Stimulated activated CD4-positive, alpha-beta T cell treated with anti-CD3 and anti-CD28 coated beads, Interleukin-12 subunit alpha, Interleukin-12 subunit beta, amount 100 ng/mL, for 4 hours (primary cell): Measurements from ENCODE around the gene TENM4.
"Not testable (repeated sequence)": the region's sequence is repeated elsewhere in the genome, so short reads cannot be mapped to it uniquely, and the experiment has no call there.

Experiments used
- DNase-seq: peaks from one replicate; pipeline ENCODE4 v3.0.0-alpha.2; 2020

The TENM4 gene

GRCh38 chr11:79241205-79241851 is 199.5 kb downstream of the TENM4 start:
- no peak for DNase-seq

DNA sequence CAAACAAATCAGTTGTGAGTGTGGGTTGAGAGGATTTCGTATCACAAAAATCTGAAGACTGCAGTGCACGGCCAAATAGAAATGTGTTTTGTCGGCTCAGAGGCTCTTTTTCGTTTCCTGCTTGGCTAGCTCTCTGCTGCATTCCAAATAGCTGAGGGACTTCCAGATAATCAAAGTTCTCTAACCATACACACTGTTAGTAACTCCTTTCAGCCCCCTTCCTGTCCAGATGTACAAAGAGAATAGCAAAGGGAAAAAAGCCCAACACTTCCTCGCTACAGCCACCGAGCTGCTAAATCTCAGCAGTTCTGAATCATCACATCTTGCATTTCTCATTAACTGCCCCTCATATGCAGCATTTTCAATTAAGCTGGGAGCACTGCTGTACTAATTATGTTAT is 203.1 kb downstream of the TENM4 start:
- no peak for DNase-seq

- no peak for DNase-seq
Measured at GRCh38 chr11:79237091-79237490, 203.7 kb downstream of the TENM4 start.

GRCh38 chr11:79236541-79236971 is 204.3 kb downstream of the TENM4 start:
- no peak for DNase-seq

DNA sequence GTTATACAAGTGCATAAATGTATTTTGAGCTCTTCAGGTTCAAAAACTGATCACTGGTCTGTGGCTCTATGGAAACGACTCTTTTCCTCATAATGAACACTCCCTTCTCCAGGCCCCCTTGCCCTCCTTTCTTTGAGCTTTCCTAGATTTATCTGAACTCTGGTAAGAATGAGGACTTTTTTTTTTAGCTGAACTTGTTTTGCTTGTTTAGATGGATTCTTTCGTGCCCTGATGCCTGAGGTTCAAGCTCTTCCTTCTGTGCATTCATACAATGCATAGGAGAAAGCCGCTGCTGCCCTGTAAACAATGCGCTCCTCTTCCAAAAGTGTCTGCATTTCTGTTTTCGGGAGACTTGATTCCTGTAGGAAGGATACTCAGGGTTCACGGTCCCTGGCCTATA is 205.1 kb downstream of the TENM4 start:
- no peak for DNase-seq

DNA sequence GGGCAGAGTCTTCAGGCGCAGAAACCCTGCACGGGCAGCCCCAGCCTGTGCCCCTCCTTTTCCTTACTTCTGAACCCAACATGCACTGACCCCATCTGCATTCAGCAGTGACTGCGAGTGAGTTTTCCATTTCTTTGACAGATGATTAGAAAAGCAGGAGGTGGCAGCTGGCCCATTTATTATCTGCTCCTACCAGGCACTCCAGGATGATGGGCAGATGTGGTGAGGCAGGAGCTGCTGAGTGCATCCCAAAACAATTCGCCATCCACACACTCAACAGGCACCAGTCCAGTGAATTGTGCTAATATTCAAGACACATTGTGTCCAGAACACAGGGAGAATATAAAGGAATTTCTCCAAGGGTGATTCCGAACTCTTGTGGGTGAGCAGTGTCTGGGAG is 208.5 kb downstream of the TENM4 start:
- DNase-seq = no peak

DNA sequence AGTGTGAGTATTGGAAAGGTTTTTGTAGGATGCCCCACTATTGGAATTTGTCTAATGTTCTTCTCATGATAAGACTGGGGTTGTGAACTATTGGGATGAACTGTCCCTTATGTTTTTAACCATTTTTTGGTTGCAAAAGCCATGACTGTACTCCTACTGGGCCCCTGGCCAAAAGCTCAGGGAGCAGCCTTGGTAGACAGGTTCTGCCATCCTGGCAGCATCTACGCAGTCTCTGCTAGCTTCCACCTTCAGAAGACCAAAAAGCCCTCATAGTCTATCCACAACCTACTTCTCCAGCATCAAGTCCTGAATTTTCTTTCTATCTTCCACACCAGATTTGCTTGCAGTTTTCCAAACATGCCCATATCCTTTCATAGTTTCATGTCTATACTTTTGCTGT is 211.8 kb downstream of the TENM4 start:
- DNase-seq = no peak

DNA sequence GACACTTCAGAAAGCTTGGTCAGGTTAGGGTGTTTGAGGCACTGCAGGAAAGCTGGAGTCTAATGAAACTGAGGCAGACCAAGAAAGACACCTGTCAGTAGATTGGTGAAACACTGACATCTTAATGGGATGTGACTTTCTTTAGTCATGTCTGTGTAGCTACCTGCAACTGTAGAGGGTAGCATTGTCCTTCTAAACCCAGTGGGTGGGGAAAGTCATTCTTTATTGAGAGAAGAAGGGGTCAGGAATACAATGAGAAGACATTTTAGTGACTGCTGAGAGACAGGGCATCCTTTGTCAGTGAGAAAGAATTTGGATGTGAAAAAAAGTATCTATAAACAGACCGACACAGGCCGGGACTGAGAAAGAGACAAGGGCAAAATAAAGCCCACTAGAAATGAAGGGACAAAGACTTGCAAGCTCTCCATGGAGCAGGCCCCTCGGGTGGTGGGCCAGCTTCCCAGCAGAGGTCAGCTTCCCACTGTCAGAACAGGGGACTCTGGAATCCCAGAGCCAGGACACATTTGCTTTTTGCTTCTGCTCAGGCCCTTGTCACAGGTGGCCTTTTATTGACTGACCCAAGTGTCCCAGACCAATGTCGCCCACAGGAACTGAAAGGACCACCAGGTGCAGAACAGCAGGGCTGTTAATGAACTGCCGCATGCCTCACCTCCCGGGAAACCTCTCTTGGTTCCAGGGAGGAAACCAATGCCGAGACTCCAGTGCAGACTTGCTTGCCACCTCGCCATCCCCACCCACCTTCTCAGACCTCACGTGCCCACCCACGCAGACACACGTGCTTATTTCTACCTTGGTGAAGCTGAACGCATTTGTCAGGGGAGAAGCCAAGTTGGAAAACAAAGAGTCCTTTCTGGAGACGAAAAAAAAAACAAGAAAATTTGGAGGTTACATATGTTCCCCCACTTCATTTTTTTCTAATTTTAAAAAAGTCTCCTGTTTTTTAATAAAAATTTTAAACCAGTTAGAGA is 212.8 kb downstream of the TENM4 start:
- DNase-seq = no peak

GRCh38 chr11:79227308-79227707 is 213.5 kb downstream of the TENM4 start:
- no peak for DNase-seq

DNA sequence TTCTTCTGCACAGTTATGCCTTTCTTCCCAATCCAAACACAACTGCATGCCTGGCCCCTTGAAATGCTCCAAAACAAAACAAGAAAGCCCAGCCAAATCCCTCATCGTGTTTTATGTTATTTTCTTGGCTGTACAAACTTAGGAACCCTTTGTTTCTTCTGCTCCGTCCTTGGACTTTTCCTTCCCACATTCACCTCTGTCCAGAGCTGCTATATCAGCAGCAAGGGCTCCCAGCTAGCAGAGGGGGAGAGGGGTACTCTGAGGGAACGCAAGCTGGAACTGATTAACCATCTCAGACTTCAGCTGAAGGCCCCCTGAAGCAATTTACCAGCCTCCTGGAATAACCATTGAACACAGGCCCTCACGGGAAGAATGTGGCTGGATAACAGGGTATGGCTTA is 214.7 kb downstream of the TENM4 start:
- no peak for DNase-seq

- DNase-seq = not testable (repeated sequence)
Measured at GRCh38 chr11:79222163-79222562, 218.7 kb downstream of the TENM4 start.

- no peak for DNase-seq
Measured at GRCh38 chr11:79221444-79222130, 219.2 kb downstream of the TENM4 start.

DNA sequence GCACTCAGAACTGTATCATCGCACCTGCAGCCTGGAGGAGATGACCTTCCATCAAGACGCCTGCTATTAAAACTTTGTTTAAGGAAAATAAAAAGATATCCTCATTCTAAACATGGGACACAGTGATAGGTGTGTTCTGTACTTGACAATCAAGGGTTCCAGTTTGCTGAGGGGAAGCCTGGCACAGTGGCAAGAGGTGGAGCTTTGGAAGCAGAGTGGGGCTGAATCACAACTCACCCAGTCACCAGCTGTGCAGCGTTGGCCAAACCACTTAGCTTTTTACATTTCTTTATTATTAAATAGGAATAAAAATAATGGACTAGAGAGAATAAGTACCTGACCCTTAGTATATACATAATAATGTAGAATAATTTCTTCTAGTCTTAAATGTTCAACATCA is 220.7 kb downstream of the TENM4 start:
- no peak for DNase-seq

- no peak for DNase-seq
Measured at GRCh38 chr11:79219186-79220045, 221.4 kb downstream of the TENM4 start.

GRCh38 chr11:79212741-79213190 is 228.1 kb downstream of the TENM4 start:
- DNase-seq = no peak

DNA sequence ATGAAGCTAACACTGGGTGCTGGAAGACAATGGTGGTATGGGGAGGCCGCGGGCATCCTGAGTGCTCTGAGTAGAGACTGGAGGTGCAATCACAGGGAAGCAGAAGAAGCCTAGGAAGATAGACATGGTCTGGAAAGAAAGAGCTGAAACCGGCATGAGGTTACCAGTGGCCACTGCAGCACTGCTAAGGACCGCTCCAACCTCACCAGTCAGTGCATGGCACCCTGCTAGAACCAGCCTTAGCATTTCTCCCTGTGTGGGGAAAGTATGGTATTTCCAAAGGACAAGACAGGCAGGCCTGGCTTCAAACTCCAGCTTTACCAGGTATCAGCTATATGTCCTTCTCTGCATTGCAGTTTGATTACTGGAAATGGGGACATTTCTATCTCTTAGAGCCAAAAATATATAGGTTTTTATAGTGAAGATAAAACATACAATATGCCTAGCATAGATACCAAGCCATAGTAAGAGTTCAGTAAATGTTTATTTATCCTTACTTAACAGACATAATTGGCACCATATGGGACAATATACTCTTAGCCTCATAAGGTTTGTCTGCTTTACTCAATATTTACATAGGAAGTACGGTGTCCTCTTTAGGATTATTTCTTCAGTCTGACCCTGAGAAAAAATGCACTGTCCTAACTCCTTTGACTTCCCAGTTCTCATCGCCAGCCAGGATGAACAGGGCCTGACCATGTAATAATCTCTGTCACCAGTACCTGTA is 231.1 kb downstream of the TENM4 start:
- DNase-seq = no peak

GRCh38 chr11:79208126-79208525 is 232.7 kb downstream of the TENM4 start:
- no peak for DNase-seq

DNA sequence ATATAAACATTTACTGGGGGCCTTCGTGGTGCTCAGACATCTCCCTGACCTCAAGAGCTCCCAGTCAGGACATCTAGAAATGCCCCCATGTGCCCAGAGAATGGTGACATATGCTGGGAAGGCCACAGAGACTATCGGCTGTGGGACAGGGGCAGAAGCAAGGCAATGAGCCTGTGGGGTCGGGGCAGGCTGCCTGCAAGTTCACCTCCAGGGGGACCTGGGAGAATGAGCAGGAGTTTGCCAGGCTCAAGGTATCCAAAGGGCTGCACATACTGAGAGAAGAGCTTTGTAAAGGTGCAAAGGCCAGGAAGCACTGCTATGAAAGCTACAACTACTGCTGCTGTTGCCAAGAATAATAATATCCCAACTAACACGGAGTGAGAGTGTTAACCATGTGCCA is 233.9 kb downstream of the TENM4 start:
- no peak for DNase-seq

DNA sequence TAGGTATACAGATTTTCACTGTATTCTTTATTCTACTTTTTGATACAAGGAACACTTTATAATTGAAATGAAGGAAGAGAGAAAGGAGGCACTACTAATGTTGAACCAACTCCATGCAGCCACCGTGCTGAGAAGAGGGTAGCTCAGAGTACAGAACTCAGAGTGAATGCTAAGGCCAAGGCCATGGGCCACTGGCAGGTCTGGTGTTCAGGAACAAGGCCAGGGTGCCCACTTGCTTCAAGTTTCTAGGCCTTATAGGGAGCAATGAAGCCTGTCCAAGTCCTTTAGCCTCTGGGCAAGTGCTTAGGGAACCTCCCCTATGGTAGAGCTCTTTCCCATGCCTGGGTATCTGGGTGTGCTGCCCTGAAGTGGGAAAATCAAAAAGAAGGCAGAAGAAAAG is 235.0 kb downstream of the TENM4 start:
- DNase-seq = no peak

DNA sequence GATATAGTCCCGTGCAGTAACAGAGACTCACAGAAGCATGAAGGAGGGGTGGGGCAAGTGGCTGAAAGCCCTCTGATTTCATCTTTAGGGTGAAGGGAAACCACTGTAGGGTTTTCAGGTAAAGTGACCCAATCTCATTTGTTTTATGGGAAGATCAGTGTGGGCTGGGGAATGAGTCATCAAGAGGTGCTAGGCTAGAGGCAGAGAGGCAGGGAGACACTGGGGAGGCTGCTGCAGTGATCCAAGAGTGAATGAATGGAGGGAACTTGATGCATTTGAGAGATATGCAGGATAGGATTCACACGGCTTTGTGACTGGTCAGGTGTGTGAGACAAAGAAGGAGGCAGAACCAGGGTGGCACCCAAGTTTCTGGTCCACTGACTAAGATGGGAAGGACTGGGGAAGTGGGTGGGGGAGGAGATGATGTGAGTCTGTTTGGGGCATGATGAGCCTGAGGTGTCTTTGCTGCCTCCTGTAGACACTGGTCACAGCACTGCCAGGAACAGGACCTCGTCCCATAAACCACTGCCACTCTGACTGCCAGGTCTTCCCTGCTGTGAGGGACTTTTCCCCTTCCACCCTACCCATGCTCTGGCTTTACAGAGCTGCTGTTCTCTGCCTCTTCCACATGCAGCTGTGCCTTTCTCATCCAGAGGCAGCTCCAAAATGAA is 239.0 kb downstream of the TENM4 start:
- DNase-seq = no peak

GRCh38 chr11:79200398-79201070 is 240.3 kb downstream of the TENM4 start:
- DNase-seq = no peak
